NCI-H345 treated with DMSO at 0.1 percent for 48 hours (cell line): ENCODE results near the gene TGFBI.

Experiments
- DNase-seq: peaks from one replicate; lab custom pipeline; 2025; ENCODE audit not compliant: unreplicated experiment; lab: John Stamatoyannopoulos, UW

TGFBI gene

GRCh38 chr5:136025900-136026299 lies 2.9 kb upstream of the TGFBI start:
- no peak for DNase-seq

DNA sequence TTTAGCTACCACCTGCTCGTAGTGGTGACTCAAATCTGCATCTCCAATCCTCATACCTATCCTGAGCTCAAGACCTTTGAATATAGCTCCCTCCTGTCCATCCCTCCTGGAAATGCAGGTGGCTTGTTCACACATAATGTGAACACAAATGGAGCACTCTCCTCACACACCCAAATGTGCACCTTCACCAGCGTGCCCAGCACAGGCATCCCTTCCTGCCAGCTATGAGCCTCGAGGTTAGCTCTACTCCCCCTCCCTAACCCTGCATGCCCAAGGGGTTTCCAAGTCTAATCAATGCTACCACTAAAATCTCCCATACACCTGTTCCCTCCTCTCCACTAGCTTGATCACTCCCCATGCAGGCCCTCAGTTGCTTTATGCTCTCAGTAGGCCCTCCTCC lies 2.2 kb upstream of the TGFBI start:
- no peak for DNase-seq

DNA sequence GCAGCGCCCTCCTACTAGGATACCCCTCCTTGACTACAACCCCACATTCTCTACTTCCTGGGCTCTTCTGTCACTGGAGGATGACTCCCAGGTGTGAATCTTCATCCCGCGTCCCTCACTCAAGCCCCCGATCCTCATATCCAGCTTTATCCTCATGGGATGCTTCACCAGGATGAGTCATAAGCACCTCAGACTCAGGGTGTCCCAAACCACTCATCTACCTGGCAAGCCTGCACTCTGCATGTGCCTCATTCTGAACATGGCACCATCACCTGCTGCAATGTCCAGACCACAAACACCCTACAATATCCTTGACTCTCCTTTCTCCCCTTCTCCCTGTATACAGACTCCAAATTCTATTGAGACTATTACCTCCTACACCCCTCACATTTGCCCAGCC lies 1.5 kb upstream of the TGFBI start:
- no peak for DNase-seq

DNA sequence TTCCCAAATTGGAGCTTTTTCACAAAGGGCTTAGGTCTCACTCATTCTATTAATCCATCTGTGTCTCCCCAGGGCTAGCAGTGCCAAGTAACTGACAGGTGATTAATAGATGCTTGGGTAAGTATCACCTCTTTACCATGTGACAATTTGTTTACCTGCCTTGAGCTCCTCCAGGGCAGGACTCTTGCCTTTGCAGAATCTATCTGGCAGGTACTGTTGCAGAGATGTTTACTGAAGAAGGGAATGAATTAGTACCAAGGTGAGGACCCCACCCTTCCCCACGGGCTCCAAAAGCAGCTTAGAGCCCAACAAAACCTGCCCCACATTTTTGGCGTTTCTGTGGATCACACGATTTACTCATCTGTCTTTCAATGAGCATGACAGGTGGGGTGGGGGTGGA lies 698 bp upstream of the TGFBI start:
- DNase-seq = no peak

DNA sequence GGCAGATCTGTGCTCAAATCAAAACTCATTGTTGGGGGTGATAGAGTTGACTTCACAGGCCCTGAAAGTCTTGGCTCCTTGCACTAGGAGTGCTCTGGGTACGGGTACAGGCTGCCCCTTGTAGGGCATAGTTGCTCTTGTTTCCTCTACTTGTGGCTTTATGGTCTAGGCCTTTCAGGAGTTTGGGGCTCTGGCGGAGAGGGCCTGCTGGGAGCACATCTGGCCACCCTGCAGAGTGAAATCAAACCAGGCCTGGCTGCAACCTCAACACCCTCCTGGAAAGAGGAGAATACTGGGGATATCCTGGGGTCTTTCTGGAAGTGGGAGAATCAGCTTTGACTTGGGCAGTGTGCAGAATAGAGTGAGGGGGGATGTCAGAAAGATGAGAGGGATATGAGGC lies 1.5 kb downstream of the TGFBI start:
- no peak for DNase-seq

GRCh38 chr5:136030956-136031611 lies 2.3 kb downstream of the TGFBI start:
- DNase-seq = no peak

GRCh38 chr5:136031711-136032110 lies 2.9 kb downstream of the TGFBI start:
- no peak for DNase-seq

- DNase-seq = no peak
Observed at GRCh38 chr5:136032564-136032963, 3.8 kb downstream of the TGFBI start.

- peak; percentile 79 for DNase-seq
Observed at GRCh38 chr5:136033234-136033633, 4.4 kb downstream of the TGFBI start.

DNA sequence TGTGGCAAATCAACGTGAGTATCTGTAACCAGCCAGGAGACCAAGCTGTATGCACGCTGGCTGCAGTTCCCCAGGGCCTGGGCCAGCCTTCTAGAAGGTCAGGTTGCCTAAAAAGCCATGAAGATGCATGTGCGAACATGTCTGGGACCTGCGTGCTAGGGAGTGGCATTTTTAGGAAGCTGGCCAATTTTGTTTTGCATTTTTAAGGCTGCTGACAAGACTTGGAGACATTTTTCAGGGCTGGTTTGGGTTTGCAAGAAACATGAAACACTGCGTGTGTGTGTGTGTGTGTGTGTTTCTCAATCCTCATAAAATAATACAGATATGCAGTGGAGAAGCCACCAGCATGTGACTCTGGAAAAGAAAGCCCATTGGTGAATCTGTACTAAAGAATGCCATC lies 5.1 kb downstream of the TGFBI start:
- DNase-seq = no peak

DNA sequence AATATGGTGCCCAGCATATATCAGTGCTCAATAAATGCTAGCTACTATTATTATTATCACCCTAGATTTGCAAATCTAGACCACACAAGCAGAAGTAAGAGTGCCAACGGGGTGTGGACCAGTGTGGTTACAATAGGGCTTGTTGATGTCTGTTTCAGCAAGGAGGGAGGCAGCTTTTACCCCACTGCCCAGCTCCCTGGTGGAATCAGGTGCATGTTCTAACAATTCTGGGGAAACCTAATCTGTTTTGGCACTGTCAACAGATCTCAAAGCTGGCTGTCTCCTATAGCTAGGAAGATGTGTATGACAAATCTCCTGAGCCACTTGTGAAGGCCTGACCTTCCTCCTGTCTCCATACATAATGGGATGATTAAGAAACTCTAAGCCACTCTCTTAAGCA lies 5.7 kb downstream of the TGFBI start:
- no peak for DNase-seq

- DNase-seq = no peak
Observed at GRCh38 chr5:136034984-136035383, 6.2 kb downstream of the TGFBI start.

DNA sequence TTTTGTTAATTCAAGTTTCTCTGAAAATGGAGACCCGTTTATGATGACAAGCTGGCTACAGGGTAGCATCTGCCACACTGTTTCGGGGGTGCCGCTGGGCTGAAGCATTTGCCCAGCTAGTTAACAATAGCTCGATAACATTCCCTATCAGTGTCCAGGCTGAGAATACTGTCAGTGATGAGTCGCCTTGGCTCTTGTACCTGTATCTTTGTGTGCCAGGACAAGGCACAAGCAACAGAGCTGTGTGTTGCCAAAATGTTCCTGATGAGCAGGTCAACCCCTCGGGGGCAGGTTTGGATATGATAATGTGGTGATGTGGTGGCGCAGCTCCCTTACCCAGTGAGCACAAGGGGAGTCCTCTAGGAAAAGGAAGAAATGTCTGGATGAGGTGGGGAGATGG lies 7.0 kb downstream of the TGFBI start:
- no peak for DNase-seq

DNA sequence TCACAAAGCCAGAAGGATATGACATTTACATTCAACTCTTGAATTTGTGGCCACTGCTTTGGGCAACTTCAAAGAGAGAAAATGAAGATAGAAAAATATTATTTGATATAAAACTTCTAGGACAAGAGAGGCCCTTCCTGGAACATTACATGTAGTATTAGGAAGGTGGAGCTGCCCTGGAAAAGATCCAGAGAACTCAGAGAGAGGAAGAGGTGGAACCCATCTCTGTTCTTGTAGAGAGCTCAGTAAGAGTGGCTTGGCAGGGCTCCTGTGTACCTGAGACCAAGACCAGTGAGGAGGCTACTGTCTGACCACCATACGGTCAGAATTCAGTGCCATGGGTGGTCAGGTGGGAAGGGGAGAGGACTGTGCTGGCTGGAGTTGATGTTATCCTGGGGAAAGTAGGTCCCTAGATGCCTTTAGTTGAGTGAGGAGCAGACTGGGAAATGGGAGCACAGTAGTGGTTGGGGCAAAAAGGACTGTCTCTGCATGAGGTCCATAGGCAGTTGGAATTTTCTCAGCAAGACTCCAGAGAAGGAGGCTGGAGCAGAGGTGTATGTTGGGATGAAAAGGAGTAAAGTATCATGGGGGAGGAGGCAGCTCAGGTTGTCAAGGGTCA lies 7.6 kb downstream of the TGFBI start:
- DNase-seq = no peak

DNA sequence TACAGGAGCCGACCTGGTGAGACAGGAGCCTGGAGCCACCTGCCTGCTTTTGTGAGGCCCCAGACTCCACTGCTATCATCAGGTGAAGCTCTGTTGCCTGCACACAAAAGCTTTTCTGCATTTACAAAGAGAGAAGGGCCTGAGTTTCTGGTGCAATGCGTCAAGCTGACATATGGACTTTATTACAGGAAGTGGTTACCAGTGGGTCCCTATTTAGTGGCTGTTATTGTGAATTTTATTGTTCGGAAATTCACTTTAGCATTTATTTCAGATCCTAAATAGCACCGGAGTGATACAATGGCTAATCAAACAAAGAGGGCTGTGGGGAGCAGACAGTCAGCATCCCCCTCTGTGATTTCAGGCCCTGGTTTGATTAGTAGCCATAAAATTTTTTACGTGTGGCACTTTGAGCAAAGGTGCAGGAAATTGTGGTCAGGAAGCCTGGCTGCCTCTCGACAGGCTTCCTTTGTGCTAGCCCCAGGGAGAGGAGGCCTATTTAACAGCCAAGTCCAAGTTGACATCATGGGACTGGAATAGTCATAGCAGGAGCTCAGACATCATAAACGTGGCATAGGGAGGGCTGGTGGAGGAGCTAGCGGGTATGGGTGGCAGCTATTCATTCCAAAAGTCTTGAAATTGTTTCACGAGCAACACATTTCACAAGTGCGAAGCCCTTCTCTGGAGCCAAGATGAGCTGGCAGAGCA lies 8.4 kb downstream of the TGFBI start:
- DNase-seq = peak; percentile 99

GRCh38 chr5:136038635-136039034 lies 9.8 kb downstream of the TGFBI start:
- no peak for DNase-seq

GRCh38 chr5:136039202-136039601 lies 10.4 kb downstream of the TGFBI start:
- DNase-seq = no peak

GRCh38 chr5:136040746-136041415 lies 12.1 kb downstream of the TGFBI start:
- DNase-seq = no peak

DNA sequence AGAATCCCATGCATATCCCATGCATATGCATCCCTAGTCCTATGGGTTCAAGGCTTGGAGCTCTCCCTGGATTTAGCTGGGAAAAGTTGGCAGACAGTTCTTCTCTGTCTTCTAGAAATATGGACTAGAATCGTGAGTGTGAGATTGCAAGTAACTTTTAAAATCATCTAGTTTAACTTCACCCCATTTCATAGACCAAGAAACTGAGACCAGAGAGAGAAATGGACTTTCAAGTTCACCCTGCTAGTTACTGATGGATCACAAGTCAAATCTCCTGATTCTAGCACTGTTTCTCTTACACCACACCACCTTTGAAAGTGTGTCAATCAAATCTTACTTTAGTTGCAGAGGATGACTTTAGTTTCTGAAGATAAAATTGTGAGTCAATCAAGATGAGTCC lies 13.4 kb downstream of the TGFBI start:
- DNase-seq = no peak

DNA sequence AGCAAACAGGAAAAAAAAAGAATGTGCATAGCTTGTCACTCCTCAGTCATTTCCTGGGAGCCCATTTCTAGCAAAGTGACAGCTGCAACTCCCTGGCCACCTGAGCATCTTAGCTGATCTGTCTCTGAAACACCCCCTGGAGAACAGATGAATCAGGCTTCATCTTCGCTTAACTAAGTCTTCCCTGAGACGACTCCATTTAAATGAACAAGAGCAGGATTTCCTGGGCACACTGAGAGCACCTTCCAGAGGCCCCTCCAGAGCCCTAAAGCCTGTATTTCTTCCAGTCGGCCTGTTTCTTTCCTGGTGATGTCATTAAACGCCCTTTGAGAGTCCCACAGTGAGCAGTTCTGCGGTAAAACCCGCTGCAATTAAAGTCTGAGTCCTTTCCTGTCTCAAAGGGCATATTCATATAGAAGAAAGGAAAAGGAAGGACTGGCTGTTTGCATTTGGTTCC lies 13.9 kb downstream of the TGFBI start:
- DNase-seq = no peak

DNA sequence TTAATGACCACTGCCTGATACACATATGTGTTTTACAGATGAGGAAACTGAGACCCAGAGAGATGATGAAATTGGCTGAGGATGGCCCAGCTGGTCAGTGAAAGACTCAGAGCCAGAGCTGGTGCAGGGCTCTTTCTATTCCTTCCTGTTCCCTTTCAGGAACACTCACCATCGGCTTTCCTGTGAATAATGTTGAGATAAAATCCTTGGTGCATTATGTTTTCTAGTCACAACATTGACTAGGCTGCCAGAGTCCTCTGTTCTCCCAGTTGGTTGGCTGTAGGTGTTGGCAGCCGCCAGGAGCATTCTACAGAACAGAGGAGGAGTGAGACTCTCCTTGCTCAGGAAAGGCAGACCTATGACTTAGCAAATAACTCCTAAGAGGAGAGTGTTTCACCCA lies 14.8 kb downstream of the TGFBI start:
- no peak for DNase-seq
